SK-N-SH (cell line): ENCODE data around the gene ZNHIT3. TPM values are rescaled to one million over a fixed set of nuclear protein-coding genes. Genes with fewer than 3 reads are reported as not detected.

Experiments used
- CTCF ChIA-PET: fragments of 300-600, 350-600 bp; formaldehyde crosslinking; extraction: SDS; loops from one replicate; lab custom pipeline; 2021; lab: Yijun Ruan, JAX
- POLR2A ChIA-PET: fragments of 350-600 bp; sonication (Branson Sonifier 250); formaldehyde crosslinking; extraction: SDS; loops from one replicate; lab custom pipeline; 2020; ENCODE audit warnings: antibody characterized with exemption, inconsistent platforms; lab: Yijun Ruan, JAX
- DNase-seq: peaks from one replicate; pipeline ENCODE4 v3.0.0; 2012
- H2AFZ ChIP-seq: fragments of 200-600 bp; sonication (generic); 2 replicates; pipeline ENCODE4 v1.8.1; 2016; ENCODE audit warnings: antibody characterized with exemption, mild to moderate bottlenecking, low read depth
- H3F3A ChIP-seq: fragments of 200-600 bp; sonication (generic); replicated peaks from 2 replicates; pipeline ENCODE3; 2016; ENCODE audit warnings: antibody characterized with exemption, mild to moderate bottlenecking; ENCODE audit not compliant: insufficient read depth
- H3K27ac ChIP-seq, 2 experiments: fragments of 200-500 bp in 1 of 2; fragments of 200-600 bp in 1 of 2; sonication (Bioruptor generic) in 1 of 2; sonication (generic), shearing (Covaris generic) in 1 of 2; 2 replicates each; pipeline versions ENCODE4 v1.5.1 to v1.6.1; 2014 to 2016; ENCODE audit warnings: low read depth in 2 of 2, inconsistent platforms in 1 of 2, low read length in 1 of 2, mild to moderate bottlenecking in 1 of 2, mixed read lengths in 1 of 2
- H3K27me3 ChIP-seq: fragments of 200-600 bp; sonication (generic), shearing (Covaris generic); 2 replicates; pipeline ENCODE4 v1.6.1; 2016; ENCODE audit warnings: mixed run types; ENCODE audit not compliant: insufficient read depth
- H3K36me3 ChIP-seq, 2 experiments: fragments of 200-500 bp in 1 of 2; fragments of 200-600 bp in 1 of 2; sonication (Bioruptor generic) in 1 of 2; sonication (generic) in 1 of 2; replicated peaks in 1 of 2; 2 replicates each; pipeline versions ENCODE3 to v1.5.1; 2014 to 2016; ENCODE audit warnings: low read length in 1 of 2, mild to moderate bottlenecking in 1 of 2; ENCODE audit not compliant: insufficient read depth in 2 of 2, control insufficient read depth in 1 of 2
- H3K4me1 ChIP-seq, 2 experiments: fragments of 200-500 bp in 1 of 2; fragments of 200-600 bp in 1 of 2; sonication (Bioruptor generic) in 1 of 2; sonication (generic), shearing (Covaris generic) in 1 of 2; 2 replicates each; pipeline versions ENCODE4 v1.5.1 to v1.6.1; 2014 to 2016; ENCODE audit warnings: low read depth in 1 of 2, low read length in 1 of 2, mixed run types in 1 of 2; ENCODE audit not compliant: insufficient read depth in 2 of 2, control insufficient read depth in 1 of 2
- H3K4me2 ChIP-seq: fragments of 200-600 bp; sonication (generic), shearing (Covaris generic); 2 replicates; pipeline ENCODE4 v1.6.1; 2017; ENCODE audit warnings: mixed run types
- H3K4me3 ChIP-seq, 2 experiments: fragments of 200-500 bp in 1 of 2; fragments of 200-600 bp in 1 of 2; sonication (Bioruptor generic) in 1 of 2; sonication (generic), shearing (Covaris generic) in 1 of 2; 2 replicates each; pipeline versions ENCODE4 v1.5.1 to v1.8.1; 2014 to 2016; ENCODE audit warnings: low read depth in 2 of 2, inconsistent platforms in 1 of 2, low read length in 1 of 2, mild to moderate bottlenecking in 1 of 2, mixed read lengths in 1 of 2, moderate library complexity in 1 of 2
- H3K79me2 ChIP-seq: fragments of 200-600 bp; sonication (generic); 2 replicates; pipeline ENCODE4 v1.8.1; 2017; ENCODE audit warnings: mild to moderate bottlenecking; ENCODE audit not compliant: insufficient read depth
- H3K9ac ChIP-seq: fragments of 200-600 bp; sonication (generic); 2 replicates; pipeline ENCODE4 v1.6.1; 2017; ENCODE audit warnings: mixed run types
- H3K9me2 ChIP-seq: fragments of 200-600 bp; sonication (generic); 2 replicates; pipeline ENCODE4 v1.6.1; 2017; ENCODE audit warnings: mixed run types
- H3K9me3 ChIP-seq: fragments of 200-600 bp; sonication (generic); 2 replicates; pipeline ENCODE4 v1.6.1; 2017; ENCODE audit warnings: mixed run types, mild to moderate bottlenecking, moderate library complexity
- H4K20me1 ChIP-seq: fragments of 200-600 bp; sonication (generic); 2 replicates; pipeline ENCODE4 v1.6.1; 2017; ENCODE audit warnings: mild to moderate bottlenecking, mixed run types; ENCODE audit not compliant: insufficient read depth
- CHD2 ChIP-seq: fragments of 150-350 bp; IDR thresholded peaks from 2 replicates; pipeline ENCODE4 v1.6.1; 2018; ENCODE audit warnings: low read length; ENCODE audit not compliant: partially characterized antibody
- ELF1 ChIP-seq: IDR thresholded peaks from 2 replicates; pipeline ENCODE4 v1.4.0; 2012
- EZH2phosphoT487 ChIP-seq: fragments of 200-600 bp; sonication (generic); IDR thresholded peaks from 2 replicates; pipeline ENCODE4 v1.6.1; 2017; ENCODE audit warnings: low read depth, mixed run types, mild to moderate bottlenecking, antibody characterized with exemption, moderate library complexity, borderline replicate concordance
- FOSL2 ChIP-seq: IDR thresholded peaks from 2 replicates; pipeline ENCODE4 v1.4.0; 2012; ENCODE audit warnings: low read depth, mild to moderate bottlenecking, moderate library complexity, borderline replicate concordance
- IRF3 ChIP-seq: fragments of 150-350 bp; IDR thresholded peaks from 2 replicates; pipeline ENCODE4 v1.6.1; 2016; ENCODE audit warnings: mild to moderate bottlenecking, low read depth, low read length
- JUND ChIP-seq: IDR thresholded peaks from 2 replicates; pipeline ENCODE4 v1.4.0; 2012
- MAX ChIP-seq: IDR thresholded peaks from 2 replicates; pipeline ENCODE4 v1.4.0; 2012; ENCODE audit warnings: low read depth
- MXI1 ChIP-seq: IDR thresholded peaks from 2 replicates; pipeline ENCODE4 v1.6.1; 2012; ENCODE audit warnings: mild to moderate bottlenecking, low read depth, low read length, improper control_type of control experiment
- RCOR1 ChIP-seq: fragments of 150-350 bp; IDR thresholded peaks from 2 replicates; pipeline ENCODE4 v1.6.1; 2017; ENCODE audit warnings: antibody characterized with exemption, low read length
- ZBTB33 ChIP-seq: IDR thresholded peaks from 2 replicates; pipeline ENCODE4 v1.4.0; 2012; ENCODE audit warnings: low read depth, borderline replicate concordance
- WGBS: methylation state at CpG from one replicate; pipeline ENCODE4 v1.1.6; 2017; ENCODE audit warnings: low lambda C conversion rate; 5-methylcytosine and 5-hydroxymethylcytosine counted together
- polyA plus RNA-seq, 3 experiments: library from polyadenylated mRNA; depleted of rRNA; stranded (reverse); fragments of >200 nt; gene quantifications; 2 replicates each; pipeline ENCODE4 v1.2.3, GENCODE V29; 2012
- TF ChIP-seq, protein P1 (sequence below): fragments of 150-350 bp; IDR thresholded peaks from 2 replicates; pipeline ENCODE4 v1.6.1; 2017; ENCODE audit warnings: antibody characterized with exemption, low read length, low read depth, borderline replicate concordance

ZNHIT3 gene
- polyA plus RNA-seq, 1 of the 3 experiments (the other 2 are of a cell fraction), result 59.9 TPM

DNA sequence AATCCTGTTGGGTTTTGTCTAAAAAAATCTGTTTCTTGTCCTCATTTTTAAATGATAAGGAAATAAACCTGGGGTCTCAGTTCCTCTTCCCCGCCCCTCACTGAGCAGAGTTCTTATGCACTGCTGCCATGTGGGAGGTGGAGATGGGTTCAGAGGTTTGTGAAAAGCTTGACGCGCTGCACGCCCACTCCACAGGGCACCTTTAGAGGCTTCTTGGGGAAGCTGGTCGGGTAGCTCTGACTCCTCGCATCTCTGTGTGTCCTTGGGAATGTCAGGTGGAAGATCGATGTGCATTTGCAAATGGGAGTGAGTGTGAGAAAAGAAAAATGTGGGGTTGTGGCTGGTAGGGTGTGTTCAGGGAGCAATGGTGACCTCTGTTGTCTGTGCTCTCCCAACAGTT lies 4.7 kb upstream of the ZNHIT3 start:
- H3K79me2 ChIP-seq, result peaks cover 7% of the 10 kb centered on the region
- WGBS, result 59% methylated on average over 7 of the region's 7 CpGs
- no peaks in the 10 kb centered on the region for H3K9me3 ChIP-seq
- H3K9me2 ChIP-seq, result no peaks in the 10 kb centered on the region
- no peak overlapping the region for H3K4me2 ChIP-seq
- H3K27me3 ChIP-seq, result peaks cover 47% of the 10 kb centered on the region; the same call in 1 of the 2 replicates
- peaks cover 0 to 18% of the 10 kb centered on the region in 2 experiments; a peak in 1 of 4 replicates for H3K4me1 ChIP-seq
- TF ChIP-seq, protein P1, sequence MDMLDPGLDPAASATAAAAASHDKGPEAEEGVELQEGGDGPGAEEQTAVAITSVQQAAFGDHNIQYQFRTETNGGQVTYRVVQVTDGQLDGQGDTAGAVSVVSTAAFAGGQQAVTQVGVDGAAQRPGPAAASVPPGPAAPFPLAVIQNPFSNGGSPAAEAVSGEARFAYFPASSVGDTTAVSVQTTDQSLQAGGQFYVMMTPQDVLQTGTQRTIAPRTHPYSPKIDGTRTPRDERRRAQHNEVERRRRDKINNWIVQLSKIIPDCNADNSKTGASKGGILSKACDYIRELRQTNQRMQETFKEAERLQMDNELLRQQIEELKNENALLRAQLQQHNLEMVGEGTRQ, result no peak
- no peak for TF ChIP-seq MAX
- no peak for TF ChIP-seq MXI1
- TF ChIP-seq RCOR1, result no peak
- no peak for TF ChIP-seq FOSL2
- no peak for TF ChIP-seq EZH2phosphoT487
- no peak for TF ChIP-seq JUND
- no peak for TF ChIP-seq ELF1
- TF ChIP-seq ZBTB33, result no peak
- TF ChIP-seq IRF3, result no peak
- TF ChIP-seq CHD2, result no peak
- no peaks in the 10 kb centered on the region for H3K36me3 ChIP-seq
- H3K9ac ChIP-seq, result no peak overlapping the region
- no peaks in the 10 kb centered on the region for H3F3A ChIP-seq
- DNase-seq, result no peak
- H3K27ac ChIP-seq, result no peak overlapping the region
- H4K20me1 ChIP-seq, result no peaks in the 10 kb centered on the region
- POLR2A ChIA-PET, result no interaction called here
- H3K4me3 ChIP-seq, result no peak overlapping the region
- no peak overlapping the region for H2AFZ ChIP-seq
- CTCF ChIA-PET, result interaction anchor here (1.1 to 1.7 kb wide), 4 partner anchors 26 to 512 kb away, joined by 3 to 6 read pairs (median 4); no protein-coding TSS in a partner anchor
